ENCODE results near the gene RAB7B.
"Not testable (repeated sequence)": the region's sequence is repeated elsewhere in the genome, so short reads cannot be mapped to it uniquely, and the experiment has no call there.

RAB7B gene

GRCh38 chr1:206002871-206003801 is at the start of gene RAB7B:
TSS of gene RAB7B (minus strand) at chr1:206003395. CDS start at chr1:205994135, 9,260 bp downstream.
- no peak for DNase-seq (ENCODE audit: low spot score)

DNA sequence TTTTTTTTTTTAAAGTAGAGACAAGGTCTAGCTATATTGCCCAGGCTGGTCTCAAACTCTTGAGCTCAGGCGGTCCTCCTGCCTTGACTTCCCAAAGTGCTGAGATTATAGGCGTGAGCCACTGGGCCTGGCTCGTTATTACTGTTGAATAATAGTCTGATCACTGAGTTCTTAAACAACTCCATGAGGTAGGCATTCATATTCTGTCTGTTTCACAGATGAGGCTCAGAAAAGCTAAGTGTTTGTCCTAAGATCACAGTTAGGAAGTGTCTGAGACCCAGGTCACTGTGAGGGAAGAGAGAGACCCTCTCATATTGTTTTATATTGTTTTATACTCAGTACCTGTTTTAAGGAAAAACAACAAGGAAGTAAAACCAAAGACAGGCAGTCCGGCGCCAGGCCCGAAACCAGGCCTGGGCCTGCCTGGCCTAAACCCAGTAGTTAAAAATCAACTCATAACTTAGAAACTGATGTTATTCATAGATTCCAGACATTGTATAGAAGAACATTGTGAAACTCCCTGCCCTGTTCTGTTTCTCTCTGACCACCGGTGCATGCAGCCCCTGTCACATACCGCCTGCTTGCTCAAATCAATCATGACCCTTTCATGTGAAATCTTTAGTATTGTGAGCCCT is 49.2 kb upstream of the RAB7B start:
- DNase-seq (ENCODE audit: low spot score), result not testable (repeated sequence)

DNA sequence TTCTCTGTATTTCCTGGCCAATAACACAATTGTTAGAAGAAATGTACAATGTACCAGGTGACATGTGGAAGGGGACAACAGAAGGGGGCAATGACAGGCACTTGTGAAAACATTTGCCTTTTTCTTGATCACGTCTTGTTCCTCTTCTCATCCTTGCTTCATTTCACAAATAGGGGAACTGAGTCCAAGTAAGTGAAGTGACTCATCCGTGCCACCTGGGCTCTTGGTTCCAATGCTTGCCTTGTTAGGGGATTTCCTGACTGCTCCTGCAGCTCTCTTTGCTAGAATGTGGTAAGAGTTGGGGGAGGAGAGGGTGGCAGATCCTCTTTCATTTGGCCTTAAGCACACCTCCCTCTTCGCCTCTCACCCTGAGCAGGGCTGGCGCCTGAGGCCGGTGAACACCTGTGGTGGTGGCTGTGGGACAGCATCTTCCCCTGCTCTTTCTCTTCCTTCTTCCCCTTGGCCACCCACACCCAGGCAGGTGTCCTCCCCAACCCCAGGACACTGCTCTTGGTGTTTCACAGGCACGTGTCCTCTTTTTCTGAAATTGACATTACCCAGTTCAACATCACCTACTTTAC is 47.5 kb upstream of the RAB7B start:
- DNase-seq (ENCODE audit: low spot score), result no peak

GRCh38 chr1:206049919-206050600 is 46.9 kb upstream of the RAB7B start:
- DNase-seq (ENCODE audit: low spot score), result no peak

GRCh38 chr1:206049293-206049692 is 46.1 kb upstream of the RAB7B start:
- no peak for DNase-seq (ENCODE audit: low spot score)

GRCh38 chr1:206048582-206048981 is 45.4 kb upstream of the RAB7B start:
- DNase-seq (ENCODE audit: low spot score), result no peak

DNA sequence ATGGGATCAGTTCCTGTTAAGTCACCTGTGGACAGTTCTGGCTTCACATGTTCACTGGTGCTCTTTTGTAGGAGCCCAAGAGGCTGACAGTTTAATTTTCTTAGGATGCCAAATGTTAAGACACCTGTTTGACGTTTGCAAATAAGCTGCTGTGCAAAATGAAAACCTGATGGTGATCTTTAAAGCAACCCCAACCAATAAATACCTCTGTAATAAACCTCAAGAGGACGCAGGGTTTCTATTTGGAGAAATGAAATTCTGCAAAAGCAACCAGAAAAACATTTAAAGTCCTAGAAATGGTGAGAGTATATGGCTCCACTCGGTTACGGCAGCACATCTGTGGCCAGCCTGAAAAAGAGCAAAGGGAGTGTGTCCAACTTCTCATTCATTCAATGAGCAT is 44.1 kb upstream of the RAB7B start:
- no peak for DNase-seq (ENCODE audit: low spot score)

DNA sequence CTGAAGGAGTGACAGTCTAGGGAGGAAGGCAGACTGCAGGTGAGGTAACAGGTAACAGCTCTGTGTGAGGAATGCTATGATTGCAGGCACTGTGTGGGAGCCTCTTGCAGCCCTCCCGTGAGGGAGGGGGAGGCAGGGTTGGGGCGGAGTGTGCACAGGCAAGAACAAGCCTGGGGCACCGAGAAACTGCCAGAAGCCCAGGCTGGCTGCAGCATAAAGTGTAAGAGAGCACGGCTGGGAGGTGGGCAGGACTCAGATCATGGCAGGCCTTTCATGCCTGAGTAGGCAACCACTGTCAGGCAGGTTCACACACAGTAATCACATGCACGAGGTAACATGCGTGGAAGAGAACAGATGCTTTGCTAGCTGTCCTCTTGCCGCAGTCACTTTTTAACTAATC is 38.4 kb upstream of the RAB7B start:
- DNase-seq (ENCODE audit: low spot score), result no peak

DNA sequence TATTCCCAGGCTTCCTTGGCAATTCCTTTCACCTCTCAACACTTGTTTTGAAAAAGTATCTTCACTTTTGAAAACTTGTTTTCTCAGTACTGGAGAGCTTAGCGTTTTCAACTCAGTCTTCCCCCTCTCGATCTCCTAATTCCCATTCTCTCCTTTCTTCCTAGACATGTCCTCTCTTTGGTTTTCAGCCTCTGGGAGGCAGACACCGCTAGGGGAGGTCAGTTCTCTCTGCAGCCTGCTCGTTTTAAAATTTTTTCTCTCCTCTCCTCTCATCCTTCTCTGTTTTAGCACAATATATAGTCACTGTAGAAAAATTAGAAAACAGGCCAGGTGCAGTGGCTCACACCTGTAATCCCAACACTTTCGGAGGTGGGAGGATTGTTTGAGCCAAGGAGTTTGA is 37.1 kb upstream of the RAB7B start:
- no peak for DNase-seq (ENCODE audit: low spot score)

DNA sequence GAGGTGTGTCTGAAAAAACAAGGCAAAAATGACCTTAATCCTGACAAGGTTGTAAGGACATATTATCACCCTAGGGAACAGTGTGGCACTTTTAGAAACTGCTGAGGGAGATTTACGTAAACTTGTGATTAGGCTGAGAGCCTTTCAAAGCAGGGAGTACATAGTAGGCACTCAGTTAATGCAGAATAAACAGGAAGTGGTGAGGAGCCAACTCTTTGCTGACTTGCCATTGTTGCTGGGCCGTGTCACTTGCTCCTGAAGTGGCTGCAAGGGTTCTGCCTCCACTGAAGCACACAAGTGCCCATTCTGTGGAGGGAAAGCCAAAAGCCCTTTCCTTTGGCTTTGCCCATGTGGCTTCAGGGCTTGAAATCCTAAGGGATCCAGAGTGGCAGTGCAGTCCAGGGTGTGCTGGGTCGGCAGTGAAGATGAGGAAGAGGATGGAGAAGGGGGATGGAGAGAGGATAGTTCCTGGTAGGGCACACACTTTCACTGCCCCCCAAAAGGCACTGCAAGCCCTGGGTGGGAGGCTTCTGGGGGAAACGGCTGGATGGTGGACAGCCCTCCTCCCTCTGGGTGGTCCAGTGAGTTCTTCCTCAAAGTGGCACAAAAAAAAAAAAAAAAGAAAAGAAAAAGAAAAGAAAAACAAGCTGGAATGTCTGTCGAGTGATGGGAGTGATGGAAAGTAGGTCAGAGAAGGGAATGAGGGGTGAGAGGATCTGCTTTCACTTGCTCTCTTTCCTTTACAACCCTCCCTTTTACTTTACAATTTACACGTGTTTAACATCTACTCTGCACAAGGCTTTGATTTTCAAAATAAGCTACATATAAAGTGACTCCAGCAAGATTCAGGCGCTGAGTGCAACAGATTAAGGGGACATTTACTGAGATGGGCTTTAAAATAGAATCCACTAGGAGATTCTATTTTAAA is 36.1 kb upstream of the RAB7B start:
- no peak for DNase-seq (ENCODE audit: low spot score)

DNA sequence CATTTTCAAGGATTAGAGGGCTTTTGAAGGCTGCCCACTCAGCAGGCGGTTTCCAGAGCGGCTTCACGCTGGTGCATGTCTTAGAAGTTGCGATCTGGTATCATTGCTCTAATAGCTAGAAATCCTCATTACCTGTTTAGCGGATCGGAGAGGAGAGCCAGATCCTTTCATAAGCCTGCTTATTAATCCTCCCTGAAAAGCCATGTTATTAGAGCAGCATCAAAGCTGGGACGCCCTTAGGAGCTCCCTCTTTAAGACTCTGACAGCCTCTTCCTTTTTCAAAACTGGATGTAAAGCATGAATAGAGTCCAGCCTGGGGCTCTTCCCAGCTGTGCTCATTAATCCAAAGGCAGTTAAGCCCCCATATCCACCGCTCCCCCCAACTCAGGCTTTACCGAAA is 34.4 kb upstream of the RAB7B start:
- no peak for DNase-seq (ENCODE audit: low spot score)

- no peak for DNase-seq (ENCODE audit: low spot score)
Measured at GRCh38 chr1:206036663-206037455, 33.7 kb upstream of the RAB7B start.

DNA sequence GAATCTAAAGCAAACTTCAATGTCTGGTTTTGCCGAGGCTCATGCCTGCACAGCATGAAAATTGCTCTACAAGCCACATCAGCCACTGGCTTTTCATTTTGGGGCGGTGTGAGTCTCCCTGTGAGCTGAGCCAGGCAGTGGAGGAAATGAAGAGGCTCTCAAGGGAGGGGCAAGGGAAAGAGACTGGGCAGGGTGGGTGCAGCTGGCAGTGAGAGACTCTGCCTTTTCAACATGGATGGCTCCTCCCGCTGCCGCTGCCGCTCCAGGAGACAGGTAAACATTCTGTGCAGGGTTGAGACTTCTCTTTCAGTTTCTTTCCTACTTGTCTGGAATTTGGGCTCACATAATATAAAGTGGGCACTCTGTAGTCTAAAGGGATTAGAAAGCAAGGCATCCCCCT is 31.8 kb upstream of the RAB7B start:
- no peak for DNase-seq (ENCODE audit: low spot score)

DNA sequence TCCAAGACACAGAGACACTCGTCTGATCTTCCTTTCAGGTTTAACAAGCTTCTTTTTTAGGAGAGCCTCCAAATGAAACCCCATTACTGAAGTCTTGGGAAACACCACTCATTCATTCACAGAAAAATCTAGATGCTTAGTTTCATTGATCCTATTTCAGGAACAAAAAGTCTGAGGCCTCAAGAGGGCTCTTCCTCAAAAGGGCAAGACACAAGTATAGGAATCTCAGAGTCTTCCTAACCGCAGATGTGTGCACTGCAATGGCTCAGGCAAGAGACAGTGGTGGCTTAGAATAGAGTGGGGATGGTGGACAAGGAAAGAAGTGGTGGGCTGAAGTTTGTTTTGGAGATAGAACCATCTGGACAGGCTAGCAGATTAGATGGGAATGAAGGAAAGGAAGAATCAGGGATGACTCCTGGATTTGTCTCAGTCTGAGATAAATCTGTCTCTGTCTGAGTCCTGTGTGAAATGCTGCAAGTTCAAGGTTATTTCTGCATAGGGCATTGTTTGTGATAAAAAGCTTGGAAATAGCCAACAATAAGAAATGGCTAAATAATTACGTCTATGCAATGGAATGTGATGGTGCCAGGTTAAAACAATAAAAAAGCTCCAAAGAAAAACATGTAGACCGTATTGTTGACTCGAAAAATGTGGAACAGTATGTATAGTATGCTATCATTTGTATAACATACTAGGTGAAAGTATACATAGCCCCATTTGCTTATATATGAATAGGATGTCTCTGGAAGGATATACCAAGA is 29.4 kb upstream of the RAB7B start:
- DNase-seq (ENCODE audit: low spot score), result no peak

DNA sequence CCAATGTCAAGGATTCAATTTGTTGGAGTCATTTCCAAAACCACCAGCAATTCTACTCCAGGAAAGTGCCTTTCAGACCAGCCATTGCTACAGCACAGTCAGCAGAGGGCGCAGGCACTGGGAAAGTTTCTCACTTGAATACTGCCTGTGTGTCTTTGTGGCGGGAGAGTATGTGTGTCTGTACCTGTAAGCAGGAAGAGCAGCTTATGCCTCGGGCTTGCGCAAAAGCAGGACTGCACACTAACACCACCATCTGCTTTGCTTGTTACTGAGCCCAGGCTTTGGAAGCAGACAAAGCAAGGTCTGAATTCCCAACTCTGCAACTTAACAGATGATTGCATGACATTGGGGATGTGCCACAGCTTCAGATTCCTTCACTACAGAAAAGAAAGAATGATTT is 27.5 kb upstream of the RAB7B start:
- DNase-seq (ENCODE audit: low spot score), result peak; percentile 57

GRCh38 chr1:206030191-206030590 is 27.0 kb upstream of the RAB7B start:
- no peak for DNase-seq (ENCODE audit: low spot score)

DNA sequence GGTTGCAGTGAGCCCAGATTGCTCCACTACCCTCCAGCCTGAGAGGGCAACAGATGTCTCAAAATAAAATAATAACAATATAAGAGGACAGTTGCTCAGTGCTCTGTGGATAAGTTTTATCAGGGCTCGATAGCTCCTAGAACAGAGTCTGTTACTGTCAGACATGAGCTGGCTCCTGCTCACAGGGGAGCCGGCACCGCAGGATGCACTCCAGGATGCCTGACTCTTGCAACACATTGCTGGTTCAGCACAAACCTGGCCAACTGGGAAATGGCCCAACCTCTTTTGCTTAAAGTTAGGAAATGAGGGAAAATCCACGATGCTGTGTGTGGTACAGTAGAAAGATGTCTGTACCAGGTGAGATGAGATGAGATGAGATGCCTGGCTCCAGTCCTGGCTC is 26.3 kb upstream of the RAB7B start:
- DNase-seq (ENCODE audit: low spot score), result no peak

- no peak for DNase-seq (ENCODE audit: low spot score)
Measured at GRCh38 chr1:206025283-206025820, 22.2 kb upstream of the RAB7B start.

- no peak for DNase-seq (ENCODE audit: low spot score)
Measured at GRCh38 chr1:206023695-206024094, 20.5 kb upstream of the RAB7B start, which contains the start of gene CTSE. TSS of gene CTSE (minus strand) at chr1:206023895. CDS start at chr1:206023791, 104 bp downstream.
